Body of pancreas (tissue), 4 donors: ENCODE results near the gene ARGFX. TPM values are rescaled to one million over a fixed set of nuclear protein-coding genes. Genes with fewer than 3 reads are reported as not detected.
A peak's percentile ranks its signal among the peaks of the same experiment; 100 is the strongest.

Experiments used
- ATAC-seq: fragments of 150-250 bp; one replicate; pipeline ENCODE4 v1.9.1; 2016
- DNase-seq, 4 donors: peaks; one replicate each; pipeline ENCODE4 v3.0.0-alpha.2; 2019
- H3K27ac ChIP-seq, 4 donors: fragments of 200-600 bp; sonication (generic); 1 replicate in 3 of 4; 2 replicates in 1 of 4; pipeline versions ENCODE4 v1.5.1 to v1.6.1; 2016 to 2019; ENCODE audit warnings: mild to moderate bottlenecking in 1 of 4, mixed read lengths in 1 of 4, moderate library complexity in 1 of 4
- H3K27me3 ChIP-seq, 2 donors: fragments of 200-600 bp; sonication (generic); one replicate each; pipeline ENCODE4 v1.6.0; 2016; ENCODE audit warnings: mild to moderate bottlenecking in 1 of 2
- H3K36me3 ChIP-seq, 2 donors: fragments of 200-600 bp; sonication (generic); replicated peaks in 1 of 2; 2 replicates each; pipeline ENCODE4 v1.5.1; 2016; ENCODE audit warnings: low read depth in 2 of 2; ENCODE audit not compliant: insufficient read depth in 1 of 2
- H3K4me1 ChIP-seq: fragments of 200-600 bp; sonication (generic); one replicate; pipeline ENCODE4 v1.6.0; 2016
- H3K4me3 ChIP-seq, 2 donors: fragments of 200-600 bp; sonication (generic); 1 replicate in 1 of 2; 2 replicates in 1 of 2; pipeline ENCODE4 v1.5.1; 2016 to 2019
- H3K9me3 ChIP-seq, 3 donors: fragments of 200-600 bp; sonication (generic); 1 replicate in 2 of 3; 2 replicates in 1 of 3; pipeline ENCODE4 v1.5.1; 2016
- POLR2A ChIP-seq, 3 donors: fragments of 450-650 bp; IDR thresholded peaks; one replicate each; pipeline ENCODE4 v1.6.1; 2016; ENCODE audit warnings: antibody characterized with exemption in 3 of 3, mild to moderate bottlenecking in 2 of 3
- WGBS, 2 donors: methylation state at CpG; one replicate each; pipeline ENCODE4 v1.1.5; 2017; 5-methylcytosine and 5-hydroxymethylcytosine counted together
- intact Hi-C: fragments of 100-400 bp; cut with DNase I; formaldehyde crosslinking; loops from one replicate; pipeline ENCODE4 v1.15.1; 2023
- total RNA-seq, 2 donors: library from RNA; depleted of rRNA; stranded (reverse); fragments of >200 nt; gene quantifications; one replicate each; pipeline ENCODE4 v1.1.0, GENCODE V29; 2016
- TF ChIP-seq, protein P1 (sequence below), 7 experiments: fragments of 450-650 bp in 4 of 7; fragments of 200-600 bp in 3 of 7; sonication (generic) in 3 of 7; IDR thresholded peaks; one replicate each; pipeline ENCODE4 v1.5.1; 2016 to 2019; ENCODE audit warnings: antibody characterized with exemption in 7 of 7

The ARGFX gene
- total RNA-seq, 2 donors from 2014 or later = not detected

DNA sequence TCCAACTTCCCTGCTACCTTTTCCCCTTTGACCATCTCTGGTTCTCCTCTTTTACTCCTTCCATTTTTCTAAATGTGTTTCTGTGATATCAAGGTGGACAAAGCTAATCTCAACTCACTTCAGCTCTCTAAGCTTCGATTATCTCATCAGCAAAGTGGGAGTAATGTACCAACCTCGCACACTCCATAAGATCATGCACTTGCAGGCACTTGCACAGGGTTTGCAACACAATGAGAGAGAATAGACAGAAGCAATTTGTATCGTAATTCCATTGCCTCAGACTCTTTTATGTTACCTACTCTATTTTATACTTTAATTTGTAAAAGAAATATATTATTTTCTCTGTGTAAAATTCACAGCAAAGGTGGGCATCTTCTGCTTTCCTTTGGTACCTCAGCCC lies 15.0 kb upstream of the ARGFX start:
- H3K4me3 ChIP-seq = no peak overlapping the region
- H3K36me3 ChIP-seq = no peaks in the 10 kb centered on the region
- H3K27ac ChIP-seq = no peak overlapping the region
- intact Hi-C loops = no loop called here
- no peak for ATAC-seq
- H3K27me3 ChIP-seq = no peaks in the 10 kb centered on the region
- H3K4me1 ChIP-seq = no peaks in the 10 kb centered on the region
- no peak for TF ChIP-seq POLR2A (IDR thresholded peaks at IDR 0.05)
- no peaks in the 10 kb centered on the region for H3K9me3 ChIP-seq
- WGBS, 2 donors = 57 to 66% methylated on average over 3 of the region's 3 CpGs
- DNase-seq = no peak

DNA sequence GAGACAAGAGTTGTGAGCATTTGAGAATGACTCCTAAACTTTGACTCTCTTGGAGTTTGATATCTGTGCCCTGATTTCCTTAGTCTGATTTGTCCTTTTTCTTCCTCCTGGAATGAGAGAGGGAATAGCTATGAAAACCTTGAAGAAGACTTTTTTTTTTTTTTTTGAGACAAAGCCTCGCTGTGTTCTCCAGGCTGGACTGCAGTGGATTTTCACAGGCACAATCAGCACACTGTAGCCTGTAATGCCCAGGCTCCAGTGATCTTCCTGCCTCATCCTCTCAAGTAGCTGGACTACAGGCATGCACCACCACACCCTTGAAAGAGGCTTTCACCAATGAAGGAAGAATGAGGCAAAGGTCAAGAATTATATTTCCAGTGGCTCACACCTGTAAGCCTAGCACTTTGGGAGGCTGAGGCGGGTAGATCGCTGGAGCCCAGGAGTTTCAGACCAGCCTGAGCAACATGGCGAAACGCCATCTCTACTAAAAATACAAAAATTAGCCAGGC lies 10.3 kb upstream of the ARGFX start:
- DNase-seq (no peak), ATAC-seq (no peak)
- H3K27me3 ChIP-seq = no peaks in the 10 kb centered on the region
- 75 to 93% methylated on average over 5 of the region's 5 CpGs for WGBS, 2 donors
- H3K4me1 ChIP-seq = peaks cover 7% of the 10 kb centered on the region
- no peaks in the 10 kb centered on the region for H3K9me3 ChIP-seq
- H3K36me3 ChIP-seq = no peaks in the 10 kb centered on the region
- TF ChIP-seq, protein P1, sequence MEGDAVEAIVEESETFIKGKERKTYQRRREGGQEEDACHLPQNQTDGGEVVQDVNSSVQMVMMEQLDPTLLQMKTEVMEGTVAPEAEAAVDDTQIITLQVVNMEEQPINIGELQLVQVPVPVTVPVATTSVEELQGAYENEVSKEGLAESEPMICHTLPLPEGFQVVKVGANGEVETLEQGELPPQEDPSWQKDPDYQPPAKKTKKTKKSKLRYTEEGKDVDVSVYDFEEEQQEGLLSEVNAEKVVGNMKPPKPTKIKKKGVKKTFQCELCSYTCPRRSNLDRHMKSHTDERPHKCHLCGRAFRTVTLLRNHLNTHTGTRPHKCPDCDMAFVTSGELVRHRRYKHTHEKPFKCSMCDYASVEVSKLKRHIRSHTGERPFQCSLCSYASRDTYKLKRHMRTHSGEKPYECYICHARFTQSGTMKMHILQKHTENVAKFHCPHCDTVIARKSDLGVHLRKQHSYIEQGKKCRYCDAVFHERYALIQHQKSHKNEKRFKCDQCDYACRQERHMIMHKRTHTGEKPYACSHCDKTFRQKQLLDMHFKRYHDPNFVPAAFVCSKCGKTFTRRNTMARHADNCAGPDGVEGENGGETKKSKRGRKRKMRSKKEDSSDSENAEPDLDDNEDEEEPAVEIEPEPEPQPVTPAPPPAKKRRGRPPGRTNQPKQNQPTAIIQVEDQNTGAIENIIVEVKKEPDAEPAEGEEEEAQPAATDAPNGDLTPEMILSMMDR (IDR thresholded peaks at IDR 0.05) = no peak
- no peak for TF ChIP-seq POLR2A (IDR thresholded peaks at IDR 0.05)
- no peak overlapping the region for H3K27ac ChIP-seq
- no peak overlapping the region for H3K4me3 ChIP-seq
- intact Hi-C loops = no loop called here

DNA sequence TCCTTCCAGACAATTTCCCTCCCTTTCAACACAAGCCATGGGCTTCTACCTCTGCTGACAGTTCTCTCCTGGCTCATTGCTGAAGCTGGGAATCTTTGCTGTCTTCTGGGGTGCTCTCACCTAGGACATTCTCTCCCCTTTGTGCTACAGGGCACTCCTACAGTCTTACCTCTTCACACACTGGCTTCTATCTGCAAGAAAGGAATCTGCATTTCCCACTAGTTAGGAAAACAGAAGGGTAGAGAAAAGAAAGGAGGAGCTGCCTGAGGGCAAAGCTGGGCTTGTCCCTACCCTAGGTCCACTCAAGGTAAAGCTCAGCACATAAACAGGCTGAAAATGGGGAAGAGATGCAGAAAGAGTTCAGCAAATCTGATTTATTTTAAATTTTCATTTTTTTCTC lies 5.6 kb upstream of the ARGFX start:
- no peak overlapping the region for H3K27ac ChIP-seq

DNA sequence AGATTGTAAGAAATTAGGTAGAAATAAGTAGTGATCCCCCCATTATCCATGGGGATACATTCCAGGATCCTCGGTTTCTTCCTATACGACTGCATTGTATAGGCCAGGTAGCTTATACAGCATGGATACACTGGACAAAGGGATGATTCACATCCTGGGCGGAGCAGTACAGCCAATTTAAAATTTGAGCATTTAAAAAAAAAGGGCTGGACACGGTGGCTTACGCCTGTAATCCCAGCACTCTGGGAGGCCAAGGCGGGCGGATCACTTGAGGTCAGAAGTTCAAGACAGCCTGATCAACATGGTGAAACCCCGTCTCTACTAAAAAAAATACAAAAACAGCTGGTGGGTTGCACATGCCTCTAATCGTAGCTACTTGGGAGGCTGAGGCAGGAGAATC lies 976 bp upstream of the ARGFX start:
- TF ChIP-seq POLR2A (IDR thresholded peaks at IDR 0.05) = no peak
- TF ChIP-seq, protein P1 (IDR thresholded peaks at IDR 0.05) = no peak
- Histone ChIP-seq H3K4me3 (no peak overlapping the region), H3K27ac (no peak overlapping the region), H3K36me3 (no peaks in the 10 kb centered on the region), H3K9me3 (no peaks in the 10 kb centered on the region), H3K27me3 (no peaks in the 10 kb centered on the region), H3K4me1 (peaks cover under 1% of the 10 kb centered on the region)
- WGBS, 2 donors = 88% methylated on average over 9 of the region's 9 CpGs
- DNase-seq (no peak), ATAC-seq (no peak)
- intact Hi-C loops = no loop called here

More for the DNA sequence above, 5.6 kb upstream of the ARGFX start:
- Histone ChIP-seq H3K4me3 (no peak overlapping the region), H3K36me3 (no peaks in the 10 kb centered on the region), H3K4me1 (peaks cover 7% of the 10 kb centered on the region), H3K9me3 (no peaks in the 10 kb centered on the region), H3K27me3 (no peaks in the 10 kb centered on the region)
- no peak for TF ChIP-seq POLR2A (IDR thresholded peaks at IDR 0.05)
- TF ChIP-seq, protein P1 (IDR thresholded peaks at IDR 0.05) = no peak
- intact Hi-C loops = no loop called here
- no peak for DNase-seq
- ATAC-seq = no peak

DNA sequence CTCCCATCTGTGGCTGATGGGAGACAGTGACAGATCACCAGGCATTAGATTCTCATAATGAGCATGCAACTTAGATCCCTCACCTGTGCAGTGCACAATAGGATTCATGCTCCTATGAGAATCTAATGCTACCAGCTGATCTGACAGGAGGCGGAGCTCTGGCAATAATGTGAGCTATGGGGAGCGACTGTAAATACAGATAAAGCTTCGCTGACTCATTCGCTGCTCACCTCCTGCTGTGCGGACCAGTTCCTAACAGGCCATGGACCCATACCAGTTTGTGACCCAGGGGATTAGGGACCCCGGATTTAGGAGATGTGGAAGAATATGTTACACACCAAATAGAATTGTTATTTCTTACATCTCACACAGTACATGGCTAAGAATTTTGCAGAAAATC lies 6.7 kb downstream of the ARGFX start:
- no peaks in the 10 kb centered on the region for H3K27me3 ChIP-seq
- H3K4me3 ChIP-seq = no peak overlapping the region
- no peaks in the 10 kb centered on the region for H3K4me1 ChIP-seq
- H3K27ac ChIP-seq = no peak overlapping the region
- 33 to 34% methylated on average over 6 of the region's 6 CpGs for WGBS, 2 donors
- H3K9me3 ChIP-seq = no peaks in the 10 kb centered on the region
- H3K36me3 ChIP-seq = no peaks in the 10 kb centered on the region
- no peak for TF ChIP-seq POLR2A (IDR thresholded peaks at IDR 0.05)
- TF ChIP-seq, protein P1 (IDR thresholded peaks at IDR 0.05) = no peak
- peak; percentile 47 to 71 (median 60) for DNase-seq
- peak; percentile 71 for ATAC-seq
- intact Hi-C loops = no loop called here
